ENCODE data around the gene METTL5. TPM values are rescaled to one million over a fixed set of nuclear protein-coding genes. Genes with fewer than 3 reads are reported as not detected.
"Not testable (repeated sequence)": the region's sequence is repeated elsewhere in the genome, so short reads cannot be mapped to it uniquely, and the experiment has no call there.

METTL5 gene
- total RNA-seq, result 10 to 100 TPM; 63.4 to 63.6 TPM

DNA sequence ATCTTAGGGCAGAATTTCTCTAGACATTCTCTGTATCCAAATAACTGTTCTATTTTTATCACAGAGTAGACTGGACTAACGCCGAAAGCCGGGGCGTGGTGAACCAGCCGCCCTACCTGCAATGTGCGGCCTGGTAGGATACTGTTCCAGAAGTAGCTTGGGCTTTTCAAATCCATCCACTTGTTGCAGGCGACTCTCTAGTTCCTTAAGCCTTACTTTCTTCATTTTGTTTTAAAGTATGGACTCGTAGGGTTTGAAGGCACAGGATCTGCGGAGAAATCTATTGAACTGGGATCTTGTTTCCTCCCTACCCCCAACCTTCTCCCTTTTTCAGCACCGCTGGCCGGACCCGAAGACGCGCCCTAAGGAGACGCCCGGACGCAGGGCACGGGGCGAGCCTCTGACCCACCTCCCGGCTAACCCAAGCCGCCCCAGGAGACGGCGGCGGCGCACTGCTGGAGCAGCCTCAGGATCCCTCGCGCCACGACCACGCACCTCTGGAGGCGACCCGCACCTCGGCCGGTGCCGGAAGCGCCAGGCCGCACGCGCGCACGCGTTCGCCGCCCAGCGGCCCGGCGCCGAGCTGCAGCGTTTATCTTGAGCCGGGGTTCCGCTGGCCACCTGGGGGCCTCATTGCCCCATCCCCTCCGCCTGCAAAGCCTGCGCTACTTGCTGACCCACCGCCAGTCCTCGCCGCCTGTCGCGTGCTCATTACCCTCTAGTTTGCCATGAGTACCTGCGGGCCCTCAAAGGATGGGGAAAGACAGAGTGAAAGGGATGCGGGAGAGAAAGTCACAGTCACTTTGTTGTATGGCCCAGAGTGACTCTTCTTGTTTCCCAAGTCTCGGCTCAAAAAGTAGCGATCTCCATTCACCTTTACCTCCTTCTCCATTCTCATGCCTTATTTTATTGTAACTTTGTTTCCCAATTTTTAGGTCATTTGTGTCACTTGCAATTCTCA lies at the start of gene METTL5:
Gene METTL5 (minus strand): TSS at position 533 of the 961 bp plus-strand sequence. CDS start 308 bp downstream, at position 225.
- H3K4me1 Mint-ChIP-seq, result peaks cover 67% of the 10 kb centered on the region
- H3K9me3 Mint-ChIP-seq, result no peaks in the 10 kb centered on the region
- CTCF ChIA-PET, result interaction anchor here (0.7 to 3.1 kb wide), 11 partner anchors 9 to 141 kb away, joined by 3 to 21 read pairs (median 3); no protein-coding TSS in a partner anchor
- POLR2A ChIA-PET, result interaction anchor here (0.6 to 1.8 kb wide), 8 partner anchors 9 to 240 kb away, joined by 3 to 7 read pairs (median 4); partner anchors contain the start of genes CFAP210, PHOSPHO2, PPIG and SSB
- H3K36me3 Mint-ChIP-seq (ENCODE audit: low read depth), result peaks cover 38% of the 10 kb centered on the region
- peak within 1 kb of the TSS; percentile 75 for H3K27ac Mint-ChIP-seq
- peak within 1 kb of the TSS; percentile 87 for H3K4me3 Mint-ChIP-seq
- H3K27me3 Mint-ChIP-seq, result no peaks in the 10 kb centered on the region
- DNase-seq, result peak; percentile 83

DNA sequence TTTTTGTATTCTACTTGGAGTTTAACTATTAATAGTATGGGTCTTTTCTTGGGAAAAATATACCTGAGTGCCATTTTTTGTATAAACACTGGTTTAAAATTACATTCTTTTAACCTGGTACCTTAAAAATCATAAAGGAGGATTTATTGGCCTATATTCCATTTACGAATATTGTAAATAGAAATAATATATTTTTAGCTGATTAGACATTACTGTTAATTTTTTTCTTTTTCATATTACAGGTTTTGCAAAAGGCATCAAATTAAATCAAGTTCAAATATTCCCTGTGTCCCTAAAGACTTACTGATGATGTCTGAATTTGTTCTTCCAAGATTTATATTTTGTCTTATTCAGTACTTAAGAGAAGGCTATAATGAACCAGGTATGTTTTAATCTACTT lies 47.3 kb upstream of the METTL5 start:
- H3K27me3 Mint-ChIP-seq, result no peaks in the 10 kb centered on the region
- peaks cover 2% of the 10 kb centered on the region for H3K4me1 Mint-ChIP-seq
- ChIA-PET CTCF (no interaction called here), POLR2A (no interaction called here)
- H3K36me3 Mint-ChIP-seq (ENCODE audit: low read depth), result peaks cover under 1% of the 10 kb centered on the region
- H3K27ac Mint-ChIP-seq, result no peak overlapping the region
- H3K9me3 Mint-ChIP-seq, result no peaks in the 10 kb centered on the region
- no peak overlapping the region for H3K4me3 Mint-ChIP-seq
- no peak for DNase-seq

DNA sequence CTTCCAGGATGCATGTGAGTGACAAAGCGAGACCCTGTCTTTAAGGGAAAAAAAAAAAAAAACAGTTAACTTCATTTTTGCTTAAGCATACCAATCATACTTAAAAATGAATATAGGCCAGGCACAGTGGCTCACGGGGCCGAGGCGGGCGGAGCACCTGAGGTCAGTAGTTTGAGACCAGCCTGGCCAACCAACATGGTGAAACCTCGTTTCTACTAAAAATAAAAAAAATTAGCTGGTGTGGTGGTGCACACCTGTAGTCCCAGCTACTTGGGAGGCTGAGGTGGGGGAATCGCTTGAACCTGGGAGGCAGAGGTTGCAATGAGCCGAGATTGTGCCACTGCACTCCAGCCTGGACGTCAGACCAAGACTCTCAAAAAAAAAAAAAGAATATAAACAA lies 46.7 kb upstream of the METTL5 start:
- CTCF ChIA-PET; POLR2A ChIA-PET; H3K4me3 Mint-ChIP-seq; H3K36me3 Mint-ChIP-seq (ENCODE audit: low read depth); DNase-seq; H3K27me3 Mint-ChIP-seq; H3K4me1 Mint-ChIP-seq; H3K9me3 Mint-ChIP-seq; H3K27ac Mint-ChIP-seq: not testable (repeated sequence)

GRCh38 chr2:169868951-169869350 lies 44.2 kb upstream of the METTL5 start:
- H3K4me3 Mint-ChIP-seq, result no peak overlapping the region
- H3K9me3 Mint-ChIP-seq, result no peaks in the 10 kb centered on the region
- CTCF ChIA-PET, result interaction anchor here (0.7 kb wide), 1 partner anchor 16 kb away, joined by 3 read pairs; no protein-coding TSS in a partner anchor
- H3K4me1 Mint-ChIP-seq, result peaks cover 2% of the 10 kb centered on the region
- H3K36me3 Mint-ChIP-seq (ENCODE audit: low read depth), result no peaks in the 10 kb centered on the region
- H3K27me3 Mint-ChIP-seq, result no peaks in the 10 kb centered on the region
- H3K27ac Mint-ChIP-seq, result no peak overlapping the region
- POLR2A ChIA-PET, result interaction anchor here (1.4 kb wide), 1 partner anchor 14 kb away, joined by 3 read pairs; no protein-coding TSS in a partner anchor
- DNase-seq, result no peak

- ChIA-PET CTCF (interaction anchor here (1.1 kb wide), 1 partner anchor 10 kb away, joined by 3 read pairs; no protein-coding TSS in a partner anchor), POLR2A (interaction anchor here (1.4 kb wide), 1 partner anchor 15 kb away, joined by 3 read pairs; no protein-coding TSS in a partner anchor)
- H3K27ac Mint-ChIP-seq, result no peak overlapping the region
- peaks cover 2% of the 10 kb centered on the region for H3K4me1 Mint-ChIP-seq
- no peaks in the 10 kb centered on the region for H3K36me3 Mint-ChIP-seq (ENCODE audit: low read depth)
- no peaks in the 10 kb centered on the region for H3K9me3 Mint-ChIP-seq
- no peak overlapping the region for H3K4me3 Mint-ChIP-seq
- no peaks in the 10 kb centered on the region for H3K27me3 Mint-ChIP-seq
- no peak for DNase-seq
Observed at GRCh38 chr2:169867579-169867978, 42.9 kb upstream of the METTL5 start.

DNA sequence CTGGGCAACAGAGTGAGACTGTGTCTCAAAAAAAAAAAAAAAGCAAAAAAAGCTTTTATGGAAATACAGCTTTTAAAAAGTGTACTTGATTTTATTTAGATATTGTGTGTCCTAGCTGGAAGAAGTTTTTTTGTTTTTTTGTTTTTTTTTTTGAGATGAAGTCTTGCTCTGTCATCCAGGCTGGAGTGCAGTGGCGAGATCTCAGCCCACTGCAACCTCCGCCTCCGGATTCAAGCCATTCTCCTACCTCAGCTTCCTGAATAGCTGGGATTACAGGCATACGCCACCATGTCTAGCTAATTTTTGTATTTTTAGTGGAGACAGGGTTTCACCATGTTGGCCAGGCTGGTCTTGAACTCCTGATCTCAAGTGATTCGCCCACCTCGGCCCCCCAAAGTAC lies 41.5 kb upstream of the METTL5 start:
- H3K36me3 Mint-ChIP-seq (ENCODE audit: low read depth); H3K27ac Mint-ChIP-seq; H3K4me3 Mint-ChIP-seq; H3K9me3 Mint-ChIP-seq; DNase-seq; CTCF ChIA-PET; H3K27me3 Mint-ChIP-seq; POLR2A ChIA-PET; H3K4me1 Mint-ChIP-seq: not testable (repeated sequence)

GRCh38 chr2:169865492-169865891 lies 40.8 kb upstream of the METTL5 start:
- ChIA-PET POLR2A (no interaction called here), CTCF (no interaction called here)
- Mint-ChIP-seq H3K27ac (no peak overlapping the region), H3K9me3 (no peaks in the 10 kb centered on the region), H3K36me3 (ENCODE audit: low read depth) (peaks cover under 1% of the 10 kb centered on the region), H3K4me3 (no peak overlapping the region), H3K27me3 (no peaks in the 10 kb centered on the region), H3K4me1 (peaks cover 2% of the 10 kb centered on the region)
- no peak for DNase-seq

DNA sequence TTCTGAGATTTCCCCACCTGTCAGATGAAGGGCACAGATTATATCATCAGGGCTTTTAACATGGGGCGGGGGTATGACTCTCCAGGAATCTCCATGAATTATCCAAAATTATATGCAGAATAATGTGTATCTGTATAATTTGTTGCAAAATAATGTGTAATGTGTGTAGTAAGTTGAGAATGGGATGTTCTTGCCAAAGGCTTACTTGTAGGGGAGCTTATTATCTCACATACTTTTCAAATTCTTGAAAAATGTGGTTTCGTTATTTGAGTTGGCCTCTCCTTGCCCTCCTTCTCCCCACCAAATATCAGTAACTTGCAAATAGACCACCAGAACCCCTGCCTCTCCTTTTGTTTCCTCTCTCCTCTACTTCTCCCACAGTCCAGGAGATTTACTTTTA lies 38.1 kb upstream of the METTL5 start:
- ChIA-PET POLR2A (no interaction called here), CTCF (no interaction called here)
- H3K27ac Mint-ChIP-seq, result no peak overlapping the region
- H3K4me3 Mint-ChIP-seq, result no peak overlapping the region
- DNase-seq, result no peak
- no peaks in the 10 kb centered on the region for H3K27me3 Mint-ChIP-seq
- no peaks in the 10 kb centered on the region for H3K4me1 Mint-ChIP-seq
- H3K36me3 Mint-ChIP-seq (ENCODE audit: low read depth), result peaks cover 8% of the 10 kb centered on the region
- no peaks in the 10 kb centered on the region for H3K9me3 Mint-ChIP-seq

GRCh38 chr2:169860149-169860548 lies 35.4 kb upstream of the METTL5 start:
- Mint-ChIP-seq H3K4me1 (no peaks in the 10 kb centered on the region), H3K27ac (no peak overlapping the region), H3K36me3 (ENCODE audit: low read depth) (peaks cover 12% of the 10 kb centered on the region), H3K9me3 (no peaks in the 10 kb centered on the region), H3K27me3 (no peaks in the 10 kb centered on the region), H3K4me3 (no peak overlapping the region)
- no peak for DNase-seq
- POLR2A ChIA-PET, result no interaction called here
- CTCF ChIA-PET, result interaction anchor here (0.6 kb wide), 1 partner anchor 81 kb away, joined by 4 read pairs; no protein-coding TSS in a partner anchor

- no peaks in the 10 kb centered on the region for H3K9me3 Mint-ChIP-seq
- ChIA-PET CTCF (no interaction called here), POLR2A (no interaction called here)
- peaks cover 12% of the 10 kb centered on the region for H3K36me3 Mint-ChIP-seq (ENCODE audit: low read depth)
- no peak for DNase-seq
- H3K4me1 Mint-ChIP-seq, result no peaks in the 10 kb centered on the region
- no peak overlapping the region for H3K4me3 Mint-ChIP-seq
- no peak overlapping the region for H3K27ac Mint-ChIP-seq
- no peaks in the 10 kb centered on the region for H3K27me3 Mint-ChIP-seq
Observed at GRCh38 chr2:169859423-169859822, 34.7 kb upstream of the METTL5 start.

- POLR2A ChIA-PET, CTCF ChIA-PET, DNase-seq, H3K4me1 Mint-ChIP-seq, H3K27me3 Mint-ChIP-seq, H3K9me3 Mint-ChIP-seq, H3K4me3 Mint-ChIP-seq, H3K27ac Mint-ChIP-seq: not testable (repeated sequence)
- H3K36me3 Mint-ChIP-seq (ENCODE audit: low read depth), result peaks cover 21% of the 10 kb centered on the region
Observed at GRCh38 chr2:169855281-169856258, 30.9 kb upstream of the METTL5 start.

DNA sequence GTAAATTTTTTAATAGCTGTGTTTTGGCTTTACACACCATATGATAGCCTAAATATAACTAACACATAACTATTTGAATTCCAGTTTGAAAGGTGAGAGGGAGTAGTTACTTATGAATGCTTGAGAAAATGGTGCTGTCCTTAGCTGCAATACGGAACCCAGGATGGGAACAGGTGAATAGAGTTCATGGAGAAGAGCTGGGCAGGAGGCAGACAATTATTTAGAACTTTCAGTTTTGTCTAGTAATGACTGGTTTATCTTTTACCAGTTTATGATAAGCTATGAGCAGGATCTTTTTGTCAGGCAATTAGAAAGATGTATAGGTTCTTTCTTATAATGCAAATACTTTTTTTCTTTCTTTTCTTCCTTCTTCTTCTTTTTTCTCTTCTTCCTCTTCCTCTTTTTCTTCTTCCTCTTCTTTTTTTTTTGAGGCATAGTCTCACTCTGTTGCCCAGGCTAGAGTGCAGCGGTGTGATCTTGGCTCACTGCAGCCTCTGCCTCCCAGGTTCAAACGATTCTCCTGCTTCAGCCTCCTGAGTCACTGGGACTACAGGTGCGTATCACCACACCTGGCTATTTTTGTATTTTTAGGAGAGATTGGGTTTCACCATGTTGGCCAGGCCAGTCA lies 28.4 kb upstream of the METTL5 start:
- Mint-ChIP-seq H3K9me3 (peaks cover 4% of the 10 kb centered on the region), H3K4me1 (peaks cover 7% of the 10 kb centered on the region), H3K36me3 (ENCODE audit: low read depth) (peaks cover 28% of the 10 kb centered on the region), H3K27me3 (no peaks in the 10 kb centered on the region), H3K27ac (no peak overlapping the region), H3K4me3 (no peak overlapping the region)
- ChIA-PET POLR2A (no interaction called here), CTCF (no interaction called here)
- DNase-seq, result no peak
